GM20000 (cell line): Measurements from ENCODE around the gene IFITM10.

Experiments used
- DNase-seq: peaks from one replicate; pipeline ENCODE4 v3.0.0; 2012; ENCODE audit warnings: low spot score
- TF ChIP-seq, protein P1 (sequence below): IDR thresholded peaks from 2 replicates; pipeline ENCODE4 v1.5.1; 2012; ENCODE audit warnings: mild to moderate bottlenecking, control low read depth; ENCODE audit errors: extremely low read depth, missing control alignments

Gene IFITM10

DNA sequence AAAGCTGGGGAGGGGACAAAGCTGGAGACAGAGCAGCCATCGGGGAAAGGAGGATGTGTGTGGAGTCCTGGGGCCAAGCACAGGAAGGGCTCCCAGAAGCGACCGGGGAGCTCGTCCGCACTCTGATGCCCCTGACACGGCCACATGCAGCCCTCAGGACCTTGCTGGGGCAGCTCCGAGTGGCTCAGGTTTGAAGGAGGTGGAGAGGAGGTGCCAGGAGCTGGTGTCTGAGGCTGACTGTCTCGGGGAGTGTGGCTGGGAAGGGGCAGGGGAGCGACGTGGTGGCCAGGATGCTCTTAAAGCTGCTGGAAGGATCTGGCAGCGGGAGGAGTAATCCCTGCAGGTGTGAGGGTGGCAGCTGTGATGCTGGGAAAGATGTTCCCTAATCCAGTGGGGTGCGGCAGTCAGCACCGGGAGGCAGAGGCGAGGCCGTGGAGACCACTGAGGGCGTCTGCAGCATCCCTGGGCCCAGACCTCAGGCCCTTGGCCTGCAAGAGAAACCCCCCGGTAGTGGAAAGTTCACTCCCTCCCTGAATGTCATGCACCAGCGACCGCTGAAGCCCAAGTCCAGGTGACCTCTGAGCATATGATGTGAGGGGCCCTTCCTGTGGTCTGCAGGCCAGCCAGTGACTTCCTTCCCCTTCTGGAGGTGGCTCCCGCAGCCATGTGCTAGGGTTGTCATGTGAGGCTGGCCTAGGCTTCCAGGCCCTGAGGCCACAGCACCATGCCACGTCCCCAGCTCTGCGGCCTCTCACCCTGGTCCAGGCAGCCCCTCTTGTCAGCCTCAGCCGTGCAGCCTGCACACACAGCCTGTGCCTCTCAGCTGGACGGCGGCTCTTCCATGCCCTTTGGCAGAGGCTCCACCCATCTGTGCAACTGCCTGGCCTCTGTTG, 30.6 kb upstream of the IFITM10 start:
- TF ChIP-seq, protein P1, sequence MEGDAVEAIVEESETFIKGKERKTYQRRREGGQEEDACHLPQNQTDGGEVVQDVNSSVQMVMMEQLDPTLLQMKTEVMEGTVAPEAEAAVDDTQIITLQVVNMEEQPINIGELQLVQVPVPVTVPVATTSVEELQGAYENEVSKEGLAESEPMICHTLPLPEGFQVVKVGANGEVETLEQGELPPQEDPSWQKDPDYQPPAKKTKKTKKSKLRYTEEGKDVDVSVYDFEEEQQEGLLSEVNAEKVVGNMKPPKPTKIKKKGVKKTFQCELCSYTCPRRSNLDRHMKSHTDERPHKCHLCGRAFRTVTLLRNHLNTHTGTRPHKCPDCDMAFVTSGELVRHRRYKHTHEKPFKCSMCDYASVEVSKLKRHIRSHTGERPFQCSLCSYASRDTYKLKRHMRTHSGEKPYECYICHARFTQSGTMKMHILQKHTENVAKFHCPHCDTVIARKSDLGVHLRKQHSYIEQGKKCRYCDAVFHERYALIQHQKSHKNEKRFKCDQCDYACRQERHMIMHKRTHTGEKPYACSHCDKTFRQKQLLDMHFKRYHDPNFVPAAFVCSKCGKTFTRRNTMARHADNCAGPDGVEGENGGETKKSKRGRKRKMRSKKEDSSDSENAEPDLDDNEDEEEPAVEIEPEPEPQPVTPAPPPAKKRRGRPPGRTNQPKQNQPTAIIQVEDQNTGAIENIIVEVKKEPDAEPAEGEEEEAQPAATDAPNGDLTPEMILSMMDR: no peak
- no peak for DNase-seq

DNA sequence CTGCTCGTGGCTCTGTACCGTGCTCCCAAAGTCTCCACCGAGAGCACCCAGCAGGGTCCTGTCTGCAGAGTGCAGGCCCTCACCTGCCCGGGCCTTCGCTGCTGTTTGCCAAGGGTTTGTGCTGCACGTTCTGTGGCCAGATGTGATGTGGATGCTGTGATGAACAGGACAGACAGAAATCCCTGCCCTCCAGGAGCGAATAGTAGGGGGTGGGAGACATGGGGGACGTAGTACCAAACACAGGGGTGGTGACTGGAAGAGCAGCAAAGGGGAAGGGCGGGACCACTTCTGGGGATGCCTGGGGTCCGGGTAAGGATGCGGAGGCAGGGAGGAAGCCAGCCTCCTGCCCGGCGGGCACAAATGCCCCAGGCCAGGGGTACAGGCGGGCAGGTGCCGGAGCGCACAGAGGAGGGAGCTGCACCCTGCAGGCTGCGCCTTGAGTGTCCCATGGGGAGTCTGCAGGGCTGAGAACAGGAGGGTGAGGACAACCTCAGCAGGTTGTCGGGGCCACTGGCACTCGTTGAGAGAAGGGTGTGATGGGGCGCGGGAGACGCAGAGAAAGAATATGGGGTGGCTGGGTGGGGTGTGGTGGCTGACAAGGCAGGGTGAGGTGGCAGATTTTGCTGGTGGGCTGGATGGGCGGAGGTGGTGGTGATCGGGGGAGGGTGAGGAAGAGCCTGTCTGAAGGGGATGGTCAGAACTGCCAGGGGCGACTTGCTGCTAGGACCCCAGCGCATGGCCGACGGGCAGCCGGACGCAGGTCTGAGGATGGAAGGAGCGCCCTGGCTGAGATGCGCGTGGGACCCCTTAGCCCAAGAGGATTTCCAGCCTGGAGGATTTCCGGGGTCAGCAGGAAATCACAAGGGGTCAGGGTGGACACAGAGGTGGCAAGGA, 29.7 kb upstream of the IFITM10 start:
- DNase-seq: no peak
- TF ChIP-seq, protein P1: no peak

DNA sequence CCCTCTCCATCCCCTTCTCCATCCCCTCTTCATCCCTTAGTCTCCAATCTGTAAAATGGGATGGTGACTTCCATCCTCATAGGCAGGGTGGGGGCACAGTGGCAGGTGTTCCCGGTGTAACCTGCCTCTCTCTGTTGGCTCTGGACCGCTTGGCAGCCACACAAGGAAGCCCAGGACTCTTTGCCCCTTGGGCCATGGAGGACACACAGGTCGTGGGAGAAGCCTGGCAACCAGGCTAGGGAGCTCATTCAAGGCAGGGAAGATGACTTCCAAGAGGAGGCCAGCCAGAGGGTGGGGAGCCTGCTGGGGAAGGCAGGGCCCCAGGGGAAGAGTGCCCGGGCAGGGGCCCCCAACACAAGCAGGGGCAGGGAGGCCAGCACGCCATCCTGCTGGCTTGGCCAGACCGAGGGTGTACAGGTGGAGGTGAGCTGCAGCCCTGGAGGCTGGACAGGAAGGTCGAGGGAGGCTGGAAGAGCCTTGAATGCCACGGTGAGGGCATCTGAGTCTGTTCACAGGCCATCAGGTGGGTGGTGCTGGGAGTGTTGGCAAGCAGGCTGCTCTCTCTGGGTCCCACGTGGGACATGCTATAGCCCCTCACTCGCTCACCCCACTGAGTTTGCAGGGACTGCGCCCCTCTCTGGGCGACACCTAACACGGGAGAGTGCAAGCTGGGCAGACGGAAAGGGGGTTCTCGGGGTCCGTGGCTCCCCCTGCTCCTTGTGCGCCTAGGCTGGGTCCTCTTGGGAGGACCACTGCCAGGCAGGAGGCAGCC, 28.8 kb upstream of the IFITM10 start:
- TF ChIP-seq, protein P1: no peak
- no peak for DNase-seq

DNA sequence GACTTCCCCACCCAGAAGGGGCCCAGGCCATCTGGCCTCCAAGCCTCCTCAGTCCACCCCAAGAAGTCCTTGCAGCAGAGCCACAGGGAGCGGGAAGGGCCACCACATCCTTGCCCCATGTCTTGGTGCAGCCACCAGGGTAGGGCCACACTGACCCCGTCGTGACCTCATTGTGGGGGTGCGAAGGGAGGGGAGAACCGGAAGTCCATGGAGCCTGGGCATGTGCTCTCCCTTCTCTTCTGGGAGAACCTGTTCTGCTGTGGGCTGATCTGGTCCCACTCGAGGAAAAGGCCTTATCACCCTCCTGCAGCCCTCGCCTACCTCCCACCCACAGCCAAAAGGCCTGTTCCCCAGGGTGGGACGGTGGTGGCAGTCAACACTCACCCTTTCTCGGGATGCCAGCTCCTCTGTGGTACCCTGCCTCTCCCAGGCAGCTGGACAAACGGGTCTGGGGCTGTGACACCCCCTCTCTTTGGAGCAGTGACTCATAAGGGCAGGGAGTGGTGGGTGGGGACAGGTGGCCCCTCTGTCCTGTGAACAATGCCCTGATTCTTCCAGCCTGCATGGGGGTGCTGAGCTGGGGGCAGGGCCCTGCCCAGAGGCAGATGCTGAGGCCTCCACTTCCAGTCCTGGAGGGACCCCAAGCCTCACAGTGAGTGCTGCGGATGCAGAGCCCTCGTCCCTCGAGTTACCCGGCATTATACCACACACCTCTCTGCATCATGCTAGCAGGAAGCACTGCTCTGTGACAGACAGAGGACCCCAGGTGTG, 27.9 kb upstream of the IFITM10 start:
- TF ChIP-seq, protein P1: no peak

DNA sequence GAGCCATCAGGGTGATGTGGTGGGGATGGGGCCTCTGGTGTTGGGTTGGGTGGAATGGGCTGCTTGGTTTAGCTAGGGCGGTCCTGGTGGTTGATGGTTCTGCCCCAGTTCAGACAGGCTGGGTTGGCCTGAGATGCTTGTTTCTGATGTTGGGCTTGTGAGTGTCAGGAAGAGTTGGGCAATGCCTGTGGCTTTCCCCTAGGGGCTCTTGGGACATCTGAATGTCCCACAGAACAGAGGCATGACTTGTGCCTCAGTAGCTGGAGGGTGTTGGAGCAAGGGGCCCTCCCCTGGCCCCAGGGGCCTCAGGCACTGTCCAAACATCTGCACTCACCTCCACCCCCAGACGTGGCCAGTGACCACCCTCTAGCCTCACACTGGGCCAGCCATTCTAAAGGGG, 27.3 kb upstream of the IFITM10 start:
- DNase-seq: no peak
- TF ChIP-seq, protein P1: no peak

More for the DNA sequence above, 27.9 kb upstream of the IFITM10 start:
- DNase-seq: no peak

DNA sequence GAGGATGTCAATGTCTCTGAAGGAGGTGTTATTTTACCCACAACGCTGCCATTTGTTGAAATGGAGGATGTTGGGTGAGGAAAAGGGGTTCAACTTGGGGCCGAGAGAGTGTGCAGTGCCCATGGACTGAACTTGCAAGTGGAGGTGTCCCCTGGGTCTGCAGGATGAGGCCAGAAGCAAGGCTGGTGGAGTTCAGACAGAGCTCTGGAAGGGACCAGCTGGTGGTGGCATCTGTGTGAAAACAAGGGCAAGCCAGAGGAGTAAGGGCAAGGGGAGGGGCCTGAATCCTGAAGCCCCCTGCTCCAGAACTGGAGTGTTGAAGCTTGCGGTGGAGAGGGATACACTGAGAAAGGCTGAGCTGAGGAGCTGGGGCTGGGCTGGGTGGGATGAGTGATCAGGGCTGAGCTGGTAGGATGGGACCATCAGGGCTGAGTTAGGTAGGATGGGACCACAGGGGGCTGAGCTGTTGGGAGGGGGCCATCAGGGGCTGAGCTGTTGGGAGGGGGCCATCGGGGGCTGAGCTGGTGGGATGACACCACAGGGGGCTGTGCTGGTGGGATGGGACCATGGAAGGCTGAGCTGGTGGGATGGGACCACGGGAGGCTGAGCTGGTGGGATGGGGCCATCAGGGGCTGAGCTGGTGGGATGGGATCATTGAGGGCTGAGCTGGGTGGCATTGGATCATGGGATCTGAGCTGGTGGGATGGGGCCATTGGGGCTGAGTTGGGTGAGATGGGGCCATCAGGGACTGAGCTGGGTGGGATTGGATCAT, 26.7 kb upstream of the IFITM10 start:
- no peak for DNase-seq
- TF ChIP-seq, protein P1: no peak
